ENCODE data around the gene SRGAP1.
"Not testable (repeated sequence)": the region's sequence is repeated elsewhere in the genome, so short reads cannot be mapped to it uniquely, and the experiment has no call there.

SRGAP1 gene

DNA sequence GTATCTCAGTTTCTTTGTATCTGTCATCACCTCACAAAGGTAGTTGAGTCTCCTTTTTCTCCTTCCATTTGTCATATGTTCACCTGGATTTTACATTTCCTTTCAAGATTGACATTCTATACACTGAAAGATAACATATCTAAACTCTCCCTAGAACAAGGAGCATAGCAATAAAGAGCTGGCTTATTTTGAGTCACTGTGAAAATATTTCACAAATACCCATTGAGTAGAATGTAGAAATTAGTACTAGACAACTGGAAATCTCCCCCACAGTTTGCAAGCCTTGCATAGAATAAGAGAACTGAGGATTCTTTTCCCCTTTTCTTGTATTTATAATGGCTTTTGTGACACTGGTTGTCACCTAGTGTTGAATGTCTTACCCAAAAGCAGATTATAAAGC lies 266.4 kb downstream of the SRGAP1 start:
- no peaks in the 10 kb centered on the region for H3K9me2 ChIP-seq (ENCODE audit: low read depth, low read length)
- no peak overlapping the region for H2AFZ ChIP-seq (ENCODE audit: low read length)
- H3K9me3 ChIP-seq (ENCODE audit: low read length) = no peaks in the 10 kb centered on the region
- no peak overlapping the region for H3K9ac ChIP-seq (ENCODE audit: low read length)
- TF ChIP-seq, protein P1, sequence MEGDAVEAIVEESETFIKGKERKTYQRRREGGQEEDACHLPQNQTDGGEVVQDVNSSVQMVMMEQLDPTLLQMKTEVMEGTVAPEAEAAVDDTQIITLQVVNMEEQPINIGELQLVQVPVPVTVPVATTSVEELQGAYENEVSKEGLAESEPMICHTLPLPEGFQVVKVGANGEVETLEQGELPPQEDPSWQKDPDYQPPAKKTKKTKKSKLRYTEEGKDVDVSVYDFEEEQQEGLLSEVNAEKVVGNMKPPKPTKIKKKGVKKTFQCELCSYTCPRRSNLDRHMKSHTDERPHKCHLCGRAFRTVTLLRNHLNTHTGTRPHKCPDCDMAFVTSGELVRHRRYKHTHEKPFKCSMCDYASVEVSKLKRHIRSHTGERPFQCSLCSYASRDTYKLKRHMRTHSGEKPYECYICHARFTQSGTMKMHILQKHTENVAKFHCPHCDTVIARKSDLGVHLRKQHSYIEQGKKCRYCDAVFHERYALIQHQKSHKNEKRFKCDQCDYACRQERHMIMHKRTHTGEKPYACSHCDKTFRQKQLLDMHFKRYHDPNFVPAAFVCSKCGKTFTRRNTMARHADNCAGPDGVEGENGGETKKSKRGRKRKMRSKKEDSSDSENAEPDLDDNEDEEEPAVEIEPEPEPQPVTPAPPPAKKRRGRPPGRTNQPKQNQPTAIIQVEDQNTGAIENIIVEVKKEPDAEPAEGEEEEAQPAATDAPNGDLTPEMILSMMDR (IDR thresholded peaks at IDR 0.05; ENCODE audit: low read length) = no peak
- no peak for TF ChIP-seq EZH2 (IDR thresholded peaks at IDR 0.05; ENCODE audit: borderline replicate concordance, low read length)
- H3K79me2 ChIP-seq (ENCODE audit: insufficient read depth, low read length) = no peaks in the 10 kb centered on the region
- H3K4me1 ChIP-seq (ENCODE audit: insufficient read depth, low read length, severe bottlenecking) = no peaks in the 10 kb centered on the region
- H3K36me3 ChIP-seq (ENCODE audit: insufficient read depth, low read length) = no peaks in the 10 kb centered on the region
- H3K27me3 ChIP-seq (ENCODE audit: insufficient read depth, low read length) = 0 out of 2 replicates have a peak, but pooled peaks cover 4% of the 10 kb centered on the region
- no peaks in the 10 kb centered on the region for H4K20me1 ChIP-seq (ENCODE audit: insufficient read depth, low read length)
- no peaks in the 10 kb centered on the region for H3F3A ChIP-seq (ENCODE audit: insufficient read depth, low read length)
- no peak overlapping the region for H3K4me3 ChIP-seq (ENCODE audit: low read depth, low read length, poor library complexity, severe bottlenecking)
- H3K4me2 ChIP-seq (ENCODE audit: low read length) = no peak overlapping the region
- no peak overlapping the region for H3K27ac ChIP-seq (ENCODE audit: low read depth, low read length, poor library complexity, severe bottlenecking)

DNA sequence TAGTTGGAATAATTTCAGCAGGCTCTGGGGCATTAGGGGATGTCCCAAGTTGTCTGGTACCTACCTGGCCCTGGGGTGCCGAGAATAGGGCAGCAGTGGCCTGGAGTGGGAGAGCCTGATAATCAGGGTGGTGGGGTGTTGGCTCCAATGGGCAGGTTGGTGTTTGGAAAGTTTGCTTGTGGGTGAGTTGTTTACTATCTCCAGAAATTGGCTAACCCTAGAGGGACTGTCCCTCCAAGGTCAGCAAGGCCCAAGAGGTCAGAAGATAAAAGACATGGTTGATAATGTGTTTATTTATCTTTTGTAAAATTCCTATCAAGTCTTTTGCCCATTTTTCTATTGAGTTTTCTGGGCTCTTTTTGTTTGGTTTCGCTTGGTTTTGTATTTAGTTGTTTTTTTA lies 272.5 kb downstream of the SRGAP1 start:
- H3K4me1 ChIP-seq (ENCODE audit: insufficient read depth, low read length, severe bottlenecking) = no peaks in the 10 kb centered on the region
- H3K4me3 ChIP-seq (ENCODE audit: low read depth, low read length, poor library complexity, severe bottlenecking) = no peak overlapping the region
- no peak overlapping the region for H3K4me2 ChIP-seq (ENCODE audit: low read length)
- H3K27me3 ChIP-seq (ENCODE audit: insufficient read depth, low read length) = 0 out of 2 replicates have a peak, but pooled peaks cover 2% of the 10 kb centered on the region
- no peaks in the 10 kb centered on the region for H3K9me3 ChIP-seq (ENCODE audit: low read length)
- no peaks in the 10 kb centered on the region for H3F3A ChIP-seq (ENCODE audit: insufficient read depth, low read length)
- H3K27ac ChIP-seq (ENCODE audit: low read depth, low read length, poor library complexity, severe bottlenecking) = no peak overlapping the region
- no peaks in the 10 kb centered on the region for H3K79me2 ChIP-seq (ENCODE audit: insufficient read depth, low read length)
- no peak overlapping the region for H2AFZ ChIP-seq (ENCODE audit: low read length)
- H3K9me2 ChIP-seq (ENCODE audit: low read depth, low read length) = no peaks in the 10 kb centered on the region
- no peaks in the 10 kb centered on the region for H4K20me1 ChIP-seq (ENCODE audit: insufficient read depth, low read length)
- H3K36me3 ChIP-seq (ENCODE audit: insufficient read depth, low read length) = no peaks in the 10 kb centered on the region
- TF ChIP-seq EZH2 (IDR thresholded peaks at IDR 0.05; ENCODE audit: borderline replicate concordance, low read length) = no peak
- TF ChIP-seq, protein P1 (IDR thresholded peaks at IDR 0.05; ENCODE audit: low read length) = no peak
- no peak overlapping the region for H3K9ac ChIP-seq (ENCODE audit: low read length)

DNA sequence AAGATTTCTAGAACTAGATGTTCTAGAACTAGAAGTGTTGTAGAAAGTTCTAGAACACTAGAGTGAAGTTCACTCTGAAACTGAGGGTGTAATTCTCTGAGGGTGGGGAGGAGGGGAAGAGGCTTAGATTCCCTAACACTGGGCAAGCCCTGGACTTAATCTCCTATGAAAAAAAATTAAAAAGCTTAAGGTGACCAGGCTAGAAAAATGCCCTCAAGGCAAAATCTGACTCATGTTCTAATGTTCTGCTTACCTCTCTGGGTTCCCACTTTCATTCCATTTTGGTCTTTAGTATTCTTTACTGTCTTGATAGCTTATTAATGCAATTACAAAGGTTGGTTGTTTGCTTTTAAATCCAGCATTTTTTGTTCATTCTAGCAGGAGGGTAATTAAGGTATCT lies 276.1 kb downstream of the SRGAP1 start:
- no peak overlapping the region for H3K4me2 ChIP-seq (ENCODE audit: low read length)
- no peaks in the 10 kb centered on the region for H4K20me1 ChIP-seq (ENCODE audit: insufficient read depth, low read length)
- H3K9me3 ChIP-seq (ENCODE audit: low read length) = no peaks in the 10 kb centered on the region
- no peak overlapping the region for H3K27ac ChIP-seq (ENCODE audit: low read depth, low read length, poor library complexity, severe bottlenecking)
- no peak overlapping the region for H3K4me3 ChIP-seq (ENCODE audit: low read depth, low read length, poor library complexity, severe bottlenecking)
- no peaks in the 10 kb centered on the region for H3K9me2 ChIP-seq (ENCODE audit: low read depth, low read length)
- no peak overlapping the region for H2AFZ ChIP-seq (ENCODE audit: low read length)
- H3K4me1 ChIP-seq (ENCODE audit: insufficient read depth, low read length, severe bottlenecking) = no peaks in the 10 kb centered on the region
- no peaks in the 10 kb centered on the region for H3F3A ChIP-seq (ENCODE audit: insufficient read depth, low read length)
- no peaks in the 10 kb centered on the region for H3K27me3 ChIP-seq (ENCODE audit: insufficient read depth, low read length)
- H3K36me3 ChIP-seq (ENCODE audit: insufficient read depth, low read length) = no peaks in the 10 kb centered on the region
- H3K9ac ChIP-seq (ENCODE audit: low read length) = no peak overlapping the region
- TF ChIP-seq EZH2 (IDR thresholded peaks at IDR 0.05; ENCODE audit: borderline replicate concordance, low read length) = no peak
- TF ChIP-seq, protein P1 (IDR thresholded peaks at IDR 0.05; ENCODE audit: low read length) = no peak
- H3K79me2 ChIP-seq (ENCODE audit: insufficient read depth, low read length) = no peaks in the 10 kb centered on the region

DNA sequence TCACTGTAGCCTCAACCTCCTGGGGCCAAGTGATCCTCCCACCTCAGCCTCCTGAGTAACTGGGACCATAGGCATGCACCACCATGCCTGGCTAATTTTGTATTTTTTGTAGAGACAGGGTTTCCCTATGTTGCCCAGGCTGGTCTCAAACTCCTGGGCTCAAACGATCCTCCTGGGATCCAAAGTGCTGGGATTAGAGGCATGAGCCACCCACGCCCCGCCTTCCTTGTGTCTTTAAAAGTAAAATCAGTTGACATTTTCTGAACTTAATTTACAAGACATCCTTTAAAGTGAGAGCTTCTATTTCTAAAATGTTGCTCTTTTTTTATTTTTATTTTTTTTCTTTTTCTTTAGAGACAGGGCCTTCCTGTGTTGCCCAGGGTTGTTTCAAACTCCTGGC lies 276.6 kb downstream of the SRGAP1 start:
- H3K9me3 ChIP-seq (ENCODE audit: low read length); H3K79me2 ChIP-seq (ENCODE audit: insufficient read depth, low read length); H3K27ac ChIP-seq (ENCODE audit: low read depth, low read length, poor library complexity, severe bottlenecking); H3K27me3 ChIP-seq (ENCODE audit: insufficient read depth, low read length); H3K4me2 ChIP-seq (ENCODE audit: low read length); H3K9ac ChIP-seq (ENCODE audit: low read length); H3K4me3 ChIP-seq (ENCODE audit: low read depth, low read length, poor library complexity, severe bottlenecking); H3K36me3 ChIP-seq (ENCODE audit: insufficient read depth, low read length); H2AFZ ChIP-seq (ENCODE audit: low read length); H3K9me2 ChIP-seq (ENCODE audit: low read depth, low read length); H4K20me1 ChIP-seq (ENCODE audit: insufficient read depth, low read length); H3F3A ChIP-seq (ENCODE audit: insufficient read depth, low read length); H3K4me1 ChIP-seq (ENCODE audit: insufficient read depth, low read length, severe bottlenecking): not testable (repeated sequence)

Measured in OCI-LY1 (cell line).